IPS-NIHi7 (cell line): ENCODE results near the gene CALCOCO1.

Experiments
- DNase-seq: peaks from one replicate; pipeline ENCODE4 v3.0.0; 2012; ENCODE audit warnings: mixed read lengths; ENCODE audit errors: extremely low spot score

The CALCOCO1 gene

DNA sequence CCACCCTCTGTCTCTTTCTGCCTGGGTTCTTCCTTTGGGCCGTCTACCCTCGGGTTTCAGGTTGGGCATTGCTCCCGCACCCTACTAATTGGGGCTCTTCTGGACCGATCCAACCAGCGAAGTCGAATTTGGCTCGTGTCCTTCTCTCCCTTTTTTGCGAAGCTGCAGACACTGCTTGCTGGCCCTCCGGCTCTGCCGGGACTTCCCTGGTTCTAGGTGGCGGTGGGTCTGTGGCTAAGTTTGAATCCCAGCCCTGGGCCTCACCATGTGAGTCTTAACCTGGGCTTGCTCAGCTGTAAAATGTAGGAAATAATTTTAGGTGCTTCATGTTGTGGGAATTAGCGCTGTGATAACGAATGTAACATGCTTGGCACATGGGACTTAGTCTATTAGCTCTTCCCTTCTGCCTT, 24.9 kb upstream of the CALCOCO1 start:
- no peak for DNase-seq

DNA sequence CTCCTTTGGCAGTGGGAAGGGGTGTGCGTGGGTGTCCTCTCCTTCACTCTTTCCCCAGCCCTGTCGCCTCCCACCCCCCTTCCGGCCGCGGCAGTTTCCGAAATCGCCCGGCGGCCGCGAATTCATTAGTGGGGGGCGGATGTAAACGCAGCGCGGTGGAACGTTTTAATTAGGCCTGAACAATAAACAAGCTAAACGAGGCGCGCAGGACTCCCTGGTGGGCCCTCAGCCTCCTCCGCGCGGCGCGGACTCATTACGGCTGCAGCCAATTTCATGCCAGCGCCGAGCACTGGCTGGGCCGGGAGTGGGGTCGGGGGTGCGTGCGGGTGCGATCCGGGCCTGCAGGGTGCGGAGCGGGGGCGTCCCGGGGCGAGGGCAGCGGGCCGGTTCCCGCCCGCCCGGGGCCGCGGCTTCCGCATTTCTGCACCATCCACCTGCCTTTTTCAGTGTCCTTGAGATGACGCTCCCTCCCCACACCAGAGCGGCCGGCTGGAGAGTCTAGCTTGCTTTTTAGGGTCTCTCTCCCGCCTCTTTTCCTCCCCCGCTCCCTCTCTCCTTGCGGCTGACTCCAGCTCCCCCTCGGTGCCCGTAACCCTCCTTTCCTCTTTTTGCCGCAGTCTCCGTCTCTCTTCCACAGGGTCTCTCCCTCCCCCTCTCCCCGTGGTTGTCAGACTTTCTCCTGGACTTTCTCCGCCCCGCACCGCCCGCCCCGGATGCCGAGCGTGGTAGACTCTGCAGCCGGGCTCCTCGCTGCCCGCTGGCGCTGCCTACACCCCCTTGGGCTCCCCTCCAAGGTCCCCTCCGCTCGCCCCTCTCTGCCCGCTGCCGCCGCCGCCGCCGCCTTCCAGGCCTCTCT, 24.3 kb upstream of the CALCOCO1 start, which contains the start of gene CISTR:
Gene CISTR (minus strand): TSS at position 644 of the 856 bp plus-strand sequence.
- DNase-seq = no peak

DNA sequence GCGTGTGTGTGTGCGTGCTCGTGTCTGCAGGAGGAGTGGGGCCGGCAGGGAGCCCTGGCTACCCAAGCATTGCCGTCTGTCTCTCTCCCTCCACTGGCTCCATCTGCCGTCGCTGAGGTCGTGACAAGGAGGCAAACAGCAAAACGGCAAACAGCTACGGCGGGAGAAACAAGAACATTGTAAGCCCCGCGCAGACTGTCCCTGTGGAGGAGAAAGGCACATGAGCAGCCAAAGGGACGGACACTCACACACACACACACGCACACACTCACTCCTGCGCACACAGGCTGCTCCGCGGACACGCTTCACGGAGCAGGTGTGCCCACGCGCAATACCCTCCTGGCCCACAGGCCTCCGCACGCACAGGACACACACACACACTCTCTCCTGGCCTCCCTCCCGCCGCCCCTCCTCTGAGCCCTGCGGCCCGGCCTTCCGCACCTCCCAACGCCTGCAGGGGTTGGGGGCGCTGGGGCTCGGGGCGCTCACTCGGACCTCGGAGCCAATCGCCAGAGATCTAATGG, 23.6 kb upstream of the CALCOCO1 start:
- no peak for DNase-seq

DNA sequence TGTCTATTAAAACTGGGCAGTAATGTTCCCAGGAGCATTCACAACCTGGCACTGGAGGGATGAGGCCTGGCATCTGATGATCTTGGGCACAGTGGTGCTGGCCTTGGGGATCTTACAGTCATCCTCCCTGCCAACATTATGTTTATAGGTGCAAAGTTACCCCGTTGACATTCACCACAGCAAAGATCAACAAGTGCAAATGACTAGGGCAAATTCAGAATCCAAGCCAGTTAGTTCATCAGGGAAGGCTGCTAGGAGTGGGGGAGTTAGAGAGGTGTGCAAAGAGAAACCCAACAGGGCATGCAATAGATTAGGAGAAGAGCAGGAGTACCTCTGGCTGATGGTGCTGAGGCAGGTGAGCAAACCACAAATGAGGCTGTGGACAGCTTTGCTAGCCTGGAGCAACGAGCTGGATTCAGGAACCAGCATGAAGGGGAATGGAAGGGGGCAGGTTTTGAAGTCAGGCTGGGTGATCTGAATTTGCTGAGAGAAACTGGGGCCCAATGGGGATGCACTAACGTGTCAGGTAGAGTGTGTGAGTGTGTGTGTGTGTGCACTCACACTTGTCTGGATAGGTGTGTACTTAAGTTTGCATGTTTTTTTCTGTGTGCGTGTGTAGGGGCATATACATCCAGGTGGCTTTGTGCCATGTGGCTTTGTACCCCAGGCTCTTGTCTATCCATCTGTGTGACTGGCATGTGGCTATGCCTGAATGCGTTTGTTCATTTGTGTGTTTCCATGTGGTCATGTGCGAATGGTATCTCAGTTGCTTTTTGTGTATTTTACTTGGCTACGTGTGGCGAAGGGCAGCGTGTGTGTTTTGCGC, 22.9 kb upstream of the CALCOCO1 start:
- no peak for DNase-seq

DNA sequence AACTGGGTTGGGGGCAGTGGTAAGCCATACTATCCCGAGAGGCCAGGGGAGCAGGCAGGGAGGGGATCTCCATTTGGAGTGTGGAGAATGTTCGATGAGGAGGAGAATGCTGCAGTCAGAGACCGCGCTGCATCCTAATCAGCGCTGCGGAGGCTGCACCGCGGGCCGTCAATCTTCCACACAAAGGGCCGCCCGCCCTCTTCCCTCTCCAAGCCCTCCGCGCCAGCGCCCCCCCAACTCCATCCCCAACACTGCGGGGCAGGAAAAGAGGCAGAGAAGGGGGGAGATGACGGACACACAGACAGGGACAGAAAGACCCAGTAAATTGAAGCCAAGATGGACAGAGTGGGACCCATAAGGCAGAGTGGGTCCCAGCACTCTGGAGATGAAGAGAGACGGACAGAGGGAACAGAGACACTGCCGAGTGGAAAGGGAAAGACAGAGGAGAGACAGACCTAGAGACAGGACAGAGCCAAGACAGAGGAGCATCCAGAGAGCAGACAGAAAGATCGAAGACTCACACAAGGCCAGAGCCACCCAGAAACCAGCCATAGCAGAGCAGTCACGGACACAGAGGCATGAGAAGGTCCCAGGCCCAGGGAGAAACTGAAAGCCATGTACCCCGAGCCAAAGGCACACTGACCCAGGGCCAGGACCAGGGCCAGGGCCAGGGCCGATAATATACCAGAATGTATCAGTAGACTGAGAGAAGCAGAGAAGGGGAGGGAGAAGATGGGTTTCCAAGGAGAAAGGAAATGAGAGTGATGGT, 21.0 kb upstream of the CALCOCO1 start:
- no peak for DNase-seq

DNA sequence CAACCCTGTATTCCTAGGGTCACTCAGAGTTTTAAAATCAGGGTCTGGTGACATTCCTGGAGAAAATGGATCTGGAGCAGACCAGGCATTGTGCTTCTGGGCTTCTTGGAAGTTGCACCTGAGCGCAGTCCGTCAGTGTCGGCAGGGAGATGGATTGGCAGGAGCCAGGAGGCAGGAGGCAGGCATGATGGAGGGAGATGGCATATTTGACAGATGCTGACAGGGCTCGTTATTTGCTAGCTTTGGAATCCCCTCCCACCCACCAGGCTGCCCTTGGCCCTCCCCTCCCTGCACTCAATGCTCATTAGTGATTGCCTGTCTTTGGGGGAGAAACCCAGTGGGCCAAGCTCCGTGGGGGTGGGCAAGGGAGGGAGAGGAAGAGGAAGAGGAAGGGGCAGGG, 19.8 kb upstream of the CALCOCO1 start:
- DNase-seq = no peak

DNA sequence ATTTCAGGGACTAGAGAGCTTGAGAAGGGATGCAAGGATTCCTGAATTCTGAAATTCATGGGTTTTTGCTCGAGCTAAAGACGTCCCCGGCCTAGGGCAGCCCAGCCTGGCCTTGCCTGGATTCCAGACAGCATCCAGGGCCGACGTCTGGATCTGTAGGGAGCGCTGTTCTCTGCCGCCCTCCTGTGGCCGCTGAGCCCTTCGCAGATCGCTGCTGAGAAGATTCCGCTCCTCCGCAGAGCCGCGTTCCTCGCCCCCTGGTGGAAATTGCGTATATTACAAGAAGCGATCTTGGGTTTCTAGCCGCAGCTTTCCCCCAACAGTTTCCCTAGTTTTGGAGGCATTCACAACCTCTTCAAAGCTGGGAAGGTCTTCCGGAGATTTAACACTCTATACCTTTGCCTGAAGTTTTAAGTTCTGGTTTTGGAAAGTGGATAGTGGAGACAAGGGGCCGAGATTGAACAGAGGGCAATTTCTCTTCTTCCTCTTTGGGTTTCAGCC, 19.4 kb upstream of the CALCOCO1 start:
- DNase-seq = peak; percentile 90

DNA sequence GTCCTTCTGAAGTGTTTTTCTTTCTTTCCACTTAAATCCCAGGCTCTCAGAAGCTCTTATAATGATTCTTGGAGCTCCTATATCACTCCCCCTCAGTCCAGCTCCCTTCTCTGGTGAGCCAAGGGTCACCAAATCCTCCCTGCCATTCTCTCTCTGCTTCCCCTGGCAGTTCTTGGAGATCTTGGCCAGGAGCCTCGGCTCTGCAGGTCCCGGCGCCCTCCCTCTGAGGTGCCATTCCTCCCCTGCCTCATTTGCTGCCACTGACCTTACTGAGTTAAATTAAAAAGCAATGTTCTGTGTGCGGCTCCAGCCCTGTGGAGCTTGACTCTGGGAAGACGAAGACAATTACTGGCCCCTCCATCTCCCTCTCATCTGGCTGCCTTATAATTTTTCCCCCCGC, 17.5 kb upstream of the CALCOCO1 start:
- DNase-seq = no peak

DNA sequence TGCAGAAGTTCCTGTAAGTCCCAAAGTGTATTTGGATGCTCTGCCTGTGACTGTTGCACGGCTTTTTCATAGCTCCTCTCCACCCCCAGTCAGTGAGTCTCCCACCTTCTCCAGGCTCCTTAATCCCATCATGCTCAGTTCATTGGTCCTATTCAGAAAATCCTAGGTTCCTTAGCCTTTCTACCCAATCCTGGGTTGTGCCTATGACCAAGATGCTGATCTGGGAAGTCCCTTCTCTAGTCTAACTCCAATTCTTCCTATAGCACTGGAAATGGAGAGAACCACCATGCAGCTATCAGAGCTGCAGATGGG, 16.8 kb upstream of the CALCOCO1 start:
- DNase-seq = no peak

DNA sequence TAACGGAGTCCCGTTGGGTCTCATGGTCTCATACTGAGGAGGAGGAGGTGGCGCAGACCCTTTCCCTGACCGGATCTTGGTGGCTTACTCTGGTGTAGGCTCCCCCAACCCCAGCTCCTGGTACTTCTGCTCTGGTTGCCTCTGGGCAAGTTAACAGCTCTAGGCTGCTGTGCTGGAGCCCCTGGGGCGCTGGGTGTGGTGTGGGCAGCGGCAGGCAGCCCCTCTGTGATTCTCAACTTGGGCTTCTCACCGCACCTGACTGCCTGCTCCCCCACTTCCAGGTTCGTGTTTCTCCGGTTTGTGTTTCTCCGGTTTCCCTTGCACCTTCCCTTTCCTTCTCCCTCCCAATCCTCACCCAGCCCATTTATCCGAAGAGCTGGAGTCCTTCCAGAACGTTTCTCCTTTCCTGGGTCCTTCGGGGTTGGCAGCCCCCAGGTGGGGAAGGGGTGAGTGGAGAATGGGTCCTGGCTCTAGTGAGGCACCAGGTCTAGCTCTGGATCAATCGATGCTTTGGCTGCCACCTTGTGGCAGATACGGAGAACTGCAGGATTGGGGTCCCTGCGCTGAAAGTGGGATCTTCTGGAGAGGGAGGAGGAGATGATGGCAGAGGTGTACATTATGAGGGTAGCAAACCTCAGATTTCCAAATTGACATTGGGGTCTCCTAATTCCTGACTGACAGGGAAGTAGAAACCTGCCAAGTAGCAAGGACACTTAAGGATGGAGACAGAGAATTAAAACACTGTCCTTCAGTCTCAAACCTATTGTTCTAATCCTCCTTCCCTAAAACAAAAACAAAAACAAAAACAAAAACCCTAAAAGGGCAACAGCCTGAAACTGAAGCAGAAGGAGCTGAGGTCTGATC, 16.2 kb upstream of the CALCOCO1 start:
- DNase-seq = peak; percentile 88

DNA sequence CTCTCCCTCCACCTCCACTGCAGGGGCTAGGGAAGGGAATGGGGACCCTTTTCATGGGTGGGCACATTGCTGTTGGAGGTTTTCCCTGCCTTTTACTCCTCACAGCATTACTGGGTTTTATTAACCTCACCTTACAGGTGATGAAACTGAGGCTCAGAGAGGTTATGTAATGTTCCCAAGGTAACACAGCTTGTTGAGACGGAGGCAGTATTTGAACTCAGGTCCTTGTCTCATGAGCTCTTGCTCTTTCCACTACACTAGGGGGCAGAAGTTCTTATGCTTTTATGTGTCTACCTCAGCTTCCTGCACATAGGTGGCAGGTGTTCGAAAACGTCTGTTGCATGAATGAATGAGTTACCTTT, 12.9 kb upstream of the CALCOCO1 start:
- no peak for DNase-seq

DNA sequence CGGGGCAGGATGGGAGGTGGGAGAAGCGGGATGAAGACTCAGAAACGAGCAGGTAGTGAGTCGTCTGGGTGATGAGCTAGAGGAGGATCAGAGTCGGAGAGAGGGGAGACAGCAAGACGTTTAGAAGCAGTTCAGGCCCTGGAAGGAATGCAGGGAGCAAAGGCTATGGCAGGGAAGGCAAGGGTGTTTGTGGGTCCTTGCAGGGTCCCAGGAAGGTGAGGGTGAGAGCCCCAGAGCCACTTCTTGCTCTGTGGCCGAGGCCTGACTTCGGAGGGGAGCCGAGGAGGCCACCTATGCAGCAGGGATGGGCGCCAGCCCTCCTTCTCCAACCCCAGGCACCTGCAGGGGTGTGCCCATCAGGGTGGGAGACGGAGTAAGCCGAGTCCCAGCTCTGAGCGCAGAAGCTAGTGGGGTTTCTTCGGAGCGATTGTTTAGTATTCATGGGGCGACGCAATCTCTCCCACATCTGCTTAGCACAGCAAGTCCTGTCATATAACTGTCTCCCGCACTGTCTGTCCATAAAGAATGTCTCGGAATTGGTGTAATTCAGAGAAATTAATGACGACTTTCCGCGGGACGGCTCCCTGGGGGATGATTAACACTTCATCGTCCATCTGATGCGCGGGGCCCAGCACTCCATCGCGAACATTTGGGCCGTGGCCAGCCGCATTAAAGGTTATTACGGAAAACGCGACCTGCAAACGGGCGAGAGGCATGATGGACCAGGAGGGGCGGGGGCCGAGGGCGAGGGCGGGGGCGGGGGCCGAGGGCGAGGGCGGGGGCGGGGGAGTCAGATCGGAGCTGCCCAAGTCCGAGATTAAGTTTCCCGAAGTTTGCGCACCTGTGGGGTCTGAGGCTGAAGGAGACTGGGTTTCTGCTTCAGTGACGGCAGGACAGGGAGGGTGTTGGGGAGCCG, 12.2 kb upstream of the CALCOCO1 start:
- DNase-seq = no peak

DNA sequence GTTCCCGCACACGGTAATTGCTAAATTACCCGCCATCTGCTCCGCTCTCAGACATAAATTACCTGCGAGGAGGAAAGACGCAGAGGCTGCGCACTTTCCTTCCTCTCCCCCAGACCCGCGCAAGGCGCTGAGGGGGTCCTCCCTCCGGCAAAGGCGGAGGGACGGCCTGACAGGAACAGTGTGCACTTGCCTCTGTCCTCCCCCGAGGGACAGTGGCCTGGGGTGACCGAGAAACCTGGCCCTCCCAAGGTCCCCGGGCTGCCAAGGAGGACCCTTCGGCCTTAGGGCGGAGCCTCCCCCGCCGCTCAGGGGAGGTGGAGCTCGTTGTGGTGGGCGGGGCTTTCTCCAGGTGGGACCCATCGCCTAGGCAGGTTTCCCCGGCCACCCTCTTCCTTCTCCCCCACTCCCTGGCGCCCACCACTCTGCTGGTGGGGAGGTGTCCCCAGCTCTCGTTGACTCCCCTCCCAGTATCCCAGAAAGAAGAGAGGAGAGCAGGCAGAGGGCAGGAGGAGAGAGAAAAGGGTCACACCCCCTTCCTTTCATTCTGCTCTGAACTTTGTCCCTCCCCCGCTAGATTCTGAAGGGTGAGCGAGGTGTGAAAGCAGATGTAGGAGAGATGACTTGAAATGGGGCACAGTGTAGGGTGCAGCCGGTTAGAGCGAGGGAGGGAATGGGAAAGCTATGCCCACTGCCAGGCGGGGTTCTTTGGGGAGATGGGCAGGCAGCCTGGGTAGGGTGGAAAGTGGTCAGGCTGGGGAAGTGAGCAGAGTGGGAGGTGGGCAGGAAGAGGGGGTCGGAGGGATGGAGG, 11.4 kb upstream of the CALCOCO1 start:
- peak; percentile 84 for DNase-seq

DNA sequence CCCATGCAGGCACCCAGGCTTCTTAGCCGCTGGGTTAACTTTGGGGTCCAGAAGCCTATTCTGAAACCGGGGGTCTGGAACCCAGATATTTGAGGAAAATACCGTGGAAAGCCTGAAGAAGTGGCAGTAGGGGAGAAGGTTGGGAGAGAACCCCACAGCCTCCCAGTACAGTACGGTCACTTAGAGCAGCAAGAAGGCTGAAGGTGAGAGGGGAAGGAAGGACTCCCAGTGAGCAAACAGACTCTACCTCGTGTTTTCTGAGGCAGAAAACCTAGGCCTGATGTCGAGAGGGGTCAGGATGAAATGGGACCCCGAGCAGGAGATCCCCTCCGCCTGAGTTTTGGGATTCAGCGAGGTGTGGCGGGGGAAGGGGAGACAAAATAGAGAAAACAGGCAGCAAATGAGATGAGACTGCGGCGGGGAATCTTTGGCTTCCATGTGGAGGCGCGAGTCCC, 10.7 kb upstream of the CALCOCO1 start:
- DNase-seq = no peak

DNA sequence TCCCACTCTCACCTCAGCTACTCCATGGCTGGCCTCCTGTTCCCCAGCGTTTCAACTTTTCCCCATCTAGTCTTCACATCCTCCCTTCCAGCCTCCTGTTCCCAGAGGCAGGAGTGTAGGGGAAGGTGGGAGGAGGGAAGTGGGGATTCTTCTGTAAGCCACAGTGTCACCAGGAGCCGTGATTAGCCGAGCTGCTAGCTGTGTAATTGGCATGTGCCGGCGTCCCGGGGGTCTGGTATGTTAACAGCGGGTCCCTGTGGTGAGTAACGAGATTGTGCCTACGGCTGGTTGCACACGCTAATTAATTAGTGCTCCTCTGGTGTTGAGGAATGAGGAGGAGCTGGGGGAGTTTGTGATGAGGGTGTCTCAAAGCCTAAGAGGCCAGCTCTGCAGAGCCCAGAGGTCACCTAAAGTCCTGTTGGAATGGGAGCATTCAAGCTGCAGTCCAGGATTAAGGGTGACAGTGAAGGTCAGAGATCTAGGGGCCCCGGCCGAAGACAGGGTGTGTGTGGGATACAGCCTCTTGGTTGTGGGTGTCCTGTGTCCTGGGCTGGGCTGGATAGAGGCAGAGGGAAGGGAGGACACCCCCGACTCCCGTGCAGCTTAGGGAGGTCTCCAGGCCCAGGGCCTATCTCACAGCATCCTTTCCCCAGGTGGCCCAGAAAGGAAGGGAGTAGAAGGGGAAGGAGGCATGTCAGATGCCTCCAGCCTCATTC, 10.0 kb upstream of the CALCOCO1 start:
- no peak for DNase-seq

DNA sequence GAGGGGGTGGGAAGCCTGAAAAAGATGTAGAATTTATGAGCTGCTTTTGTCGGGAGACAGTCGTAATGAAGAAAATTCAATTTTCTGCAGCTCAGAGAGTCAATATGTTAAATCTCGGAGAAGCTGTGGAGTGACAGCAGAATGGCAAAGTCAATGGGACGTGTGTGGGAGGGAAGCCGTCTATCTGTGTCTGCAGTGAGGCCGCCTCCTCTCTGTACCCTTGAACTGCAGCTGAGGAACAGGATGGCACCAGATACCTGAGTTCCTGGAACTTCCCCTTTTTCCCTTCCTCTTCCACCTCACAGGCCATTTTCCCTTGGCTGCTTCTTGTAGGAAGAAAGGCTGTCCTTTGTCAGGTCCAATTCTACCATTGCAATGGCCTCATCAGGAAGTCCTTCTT, 9.3 kb upstream of the CALCOCO1 start:
- no peak for DNase-seq

DNA sequence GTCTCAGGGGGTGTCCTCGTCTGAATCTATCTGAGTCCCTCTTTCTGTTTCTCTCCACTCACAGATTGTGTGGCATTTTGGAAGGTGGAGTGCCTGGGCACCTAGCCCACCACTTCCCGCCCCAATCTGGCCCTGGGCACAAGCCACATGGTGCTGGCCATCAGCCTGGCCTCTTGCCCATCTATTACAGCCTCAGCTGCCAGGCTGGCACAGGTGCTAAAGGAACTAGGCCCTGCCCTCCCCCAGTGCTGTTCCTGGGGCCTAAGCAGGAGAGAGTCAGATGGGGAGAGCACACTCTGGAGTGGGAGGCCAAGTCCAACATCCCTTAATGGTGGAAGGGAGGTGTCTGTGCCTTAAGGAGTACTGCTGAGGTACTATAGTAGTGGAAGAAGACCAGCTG, 8.3 kb upstream of the CALCOCO1 start:
- DNase-seq = no peak

DNA sequence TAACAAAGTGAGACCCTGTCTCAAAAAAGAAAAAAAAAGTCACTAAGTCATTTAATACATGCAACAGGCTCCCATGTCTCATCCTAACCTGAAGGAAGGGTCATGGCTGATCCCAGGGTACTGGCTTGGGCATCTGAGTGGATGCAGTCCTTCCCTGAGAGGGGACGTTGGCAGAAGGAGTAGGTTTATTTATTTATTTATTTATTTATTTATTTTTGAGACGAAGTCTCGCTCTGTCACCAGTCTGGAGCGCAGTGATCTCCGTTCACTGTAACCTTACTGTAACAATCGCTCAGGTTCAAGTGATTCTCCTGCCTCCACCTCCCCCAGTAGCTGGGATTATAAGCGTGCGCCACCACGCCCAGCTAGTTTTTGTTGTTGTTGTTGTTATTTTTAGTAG, 7.2 kb upstream of the CALCOCO1 start:
- no peak for DNase-seq
